HG03521 (cell line): ENCODE data around the gene USH2A.

Source experiments
- ATAC-seq: cut with Tn5 transposase; IDR thresholded peaks from one replicate; pipeline ENCODE4 v1.9.1; 2021; ENCODE audit warnings: mild to moderate bottlenecking, moderate library complexity; ENCODE audit not compliant: unreplicated experiment

The USH2A gene

DNA sequence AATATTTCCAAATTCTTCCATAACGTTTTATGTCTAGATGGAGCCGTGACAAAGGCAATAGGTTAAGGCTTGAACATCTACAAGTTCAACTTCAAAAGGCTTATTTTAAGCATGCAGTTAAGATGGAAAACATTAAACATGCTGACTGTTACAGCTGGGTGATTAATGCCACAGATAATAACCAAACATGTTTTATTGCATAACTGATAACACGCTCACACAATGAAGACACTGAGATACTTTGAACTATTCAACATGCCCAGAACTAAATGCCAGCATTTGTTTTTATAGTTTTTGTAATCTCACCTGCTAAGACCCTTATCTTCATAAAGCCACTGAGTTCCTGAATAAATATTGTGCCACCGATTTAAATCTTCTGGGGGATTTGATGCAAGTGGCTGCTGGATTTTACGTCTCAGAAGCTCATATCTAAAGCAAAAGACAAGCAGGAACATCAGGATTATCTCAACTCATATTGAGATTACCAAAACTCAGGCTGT lies 545.7 kb downstream of the USH2A start:
- no peak for ATAC-seq

DNA sequence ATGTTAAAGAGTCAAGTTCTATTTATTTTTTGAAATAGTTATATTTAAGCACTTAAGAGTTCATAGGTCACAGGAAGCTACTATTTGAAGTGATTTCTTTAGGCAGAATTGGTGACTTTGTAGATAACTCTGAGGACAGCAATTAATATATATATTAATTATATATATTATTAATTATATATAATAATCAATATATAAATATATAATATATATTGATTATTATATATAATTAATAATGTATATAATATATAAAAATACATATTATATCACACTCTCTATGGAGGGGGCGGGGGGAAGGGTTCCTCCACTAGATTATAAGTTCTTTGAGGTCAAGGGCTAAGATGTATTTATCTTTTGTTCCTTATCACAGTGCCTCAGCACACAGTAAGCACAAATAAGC lies 547.5 kb downstream of the USH2A start:
- no peak for ATAC-seq

DNA sequence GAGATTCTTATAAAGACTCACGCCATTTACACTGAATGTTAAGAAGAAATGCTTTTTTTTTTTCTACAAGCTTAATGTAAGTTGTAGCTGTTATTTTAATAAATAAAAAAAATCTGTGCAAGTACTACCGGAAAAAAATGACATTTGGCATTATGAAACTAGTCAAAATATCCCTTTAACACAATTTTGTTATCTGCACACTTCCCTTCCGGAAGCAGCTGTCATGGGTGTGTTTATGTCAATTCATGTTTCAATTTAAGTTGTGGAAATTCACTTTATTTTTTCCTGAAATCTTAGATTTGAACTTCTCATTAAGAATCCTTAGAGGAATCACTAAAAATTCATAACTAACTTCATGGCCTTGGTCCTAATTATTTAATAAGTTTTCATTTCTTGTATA lies 548.0 kb downstream of the USH2A start:
- no peak for ATAC-seq

DNA sequence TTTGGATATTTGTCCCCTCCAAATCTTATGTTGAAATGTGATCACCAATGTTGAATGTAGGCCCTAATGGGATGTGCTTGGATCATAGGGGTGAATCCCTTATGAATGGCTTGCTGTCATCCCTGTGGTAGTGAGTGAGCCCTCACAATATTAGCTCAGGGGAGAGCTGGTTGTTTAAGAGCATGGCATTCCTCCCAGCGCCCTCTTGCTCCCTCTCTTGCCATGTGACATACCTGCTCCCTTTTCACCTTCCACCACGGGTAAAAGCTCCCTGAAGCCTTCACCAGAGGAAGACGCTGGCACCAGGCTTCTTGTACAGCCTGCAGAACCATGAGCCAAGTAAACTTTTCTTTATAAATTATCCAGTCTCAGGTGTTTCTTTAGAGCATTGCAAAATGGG lies 550.6 kb downstream of the USH2A start:
- no peak for ATAC-seq

DNA sequence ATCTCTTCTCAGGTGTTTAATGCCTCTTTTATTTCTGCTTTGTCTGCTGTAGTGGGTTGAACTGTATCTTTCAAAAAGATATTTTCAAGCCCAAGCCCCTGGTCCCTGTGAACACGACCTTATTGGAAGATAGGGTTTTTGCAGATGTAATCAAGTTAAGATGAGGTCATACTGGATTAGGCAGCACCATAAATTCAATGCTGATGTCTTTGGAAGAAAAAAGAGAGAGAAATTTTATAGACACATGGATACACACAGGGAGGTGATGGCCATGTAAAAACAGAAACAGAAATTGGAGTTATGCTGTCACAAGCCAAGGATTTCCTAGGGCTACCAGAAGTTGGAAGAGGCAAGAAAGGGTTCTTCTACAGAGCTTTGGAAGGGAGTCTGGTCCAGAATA lies 554.7 kb downstream of the USH2A start:
- no peak for ATAC-seq

DNA sequence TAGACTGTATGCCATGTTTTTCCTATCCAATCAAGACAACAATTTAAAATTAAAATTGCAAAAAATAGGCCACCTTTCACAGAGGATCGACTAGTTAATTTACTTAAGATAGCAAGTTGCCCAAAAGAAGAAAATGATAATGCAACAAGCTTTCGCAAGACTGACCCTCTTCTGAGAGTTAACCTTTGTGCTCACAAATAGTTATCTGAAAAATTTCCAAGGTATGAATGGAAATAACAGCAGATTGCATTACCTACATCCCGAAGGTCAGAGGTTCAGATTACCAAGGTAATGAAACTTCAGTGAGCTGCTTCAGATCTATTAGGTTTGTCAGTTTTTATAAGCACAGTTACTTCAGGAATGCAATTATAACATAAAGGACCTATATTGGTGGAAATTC lies 558.2 kb downstream of the USH2A start:
- ATAC-seq, result no peak

DNA sequence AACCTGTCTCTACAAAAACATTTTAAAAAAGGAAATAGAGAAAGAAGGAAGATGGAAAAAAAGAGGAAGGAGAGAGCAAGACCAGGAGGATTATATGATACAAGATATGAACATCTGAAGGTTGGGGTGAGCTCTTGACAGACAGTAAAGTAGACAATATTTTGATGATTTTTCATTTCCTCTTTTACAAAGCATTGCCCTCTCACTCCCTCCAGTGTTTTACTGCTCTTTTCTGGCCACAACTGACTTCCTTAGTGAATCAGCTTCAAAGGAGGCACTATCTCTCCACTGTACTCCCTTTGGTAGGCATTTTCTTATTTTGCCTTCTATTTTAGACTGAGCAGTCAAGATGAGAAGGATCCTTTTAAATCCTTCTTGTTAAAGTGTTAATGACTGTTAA lies 559.5 kb downstream of the USH2A start:
- no peak for ATAC-seq

DNA sequence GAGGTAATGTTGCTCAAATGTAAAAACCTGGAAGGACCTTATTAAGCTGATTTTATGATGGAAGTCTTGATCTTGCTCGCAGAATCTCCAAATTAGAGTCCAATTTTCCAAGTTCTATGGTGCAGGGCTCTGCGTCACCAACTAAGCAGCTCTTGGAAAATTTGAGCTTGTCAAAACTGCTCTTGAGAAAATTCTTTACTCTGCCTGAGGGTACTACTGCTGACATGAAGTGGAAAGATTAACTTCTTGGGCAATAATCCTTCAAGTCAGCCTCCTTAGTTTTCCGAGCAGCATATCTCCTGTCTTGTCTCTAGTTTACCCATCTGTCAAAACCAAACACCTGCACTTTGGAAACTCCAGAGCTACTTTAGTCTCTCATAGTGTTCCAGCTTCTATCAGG lies 562.4 kb downstream of the USH2A start:
- no peak for ATAC-seq

DNA sequence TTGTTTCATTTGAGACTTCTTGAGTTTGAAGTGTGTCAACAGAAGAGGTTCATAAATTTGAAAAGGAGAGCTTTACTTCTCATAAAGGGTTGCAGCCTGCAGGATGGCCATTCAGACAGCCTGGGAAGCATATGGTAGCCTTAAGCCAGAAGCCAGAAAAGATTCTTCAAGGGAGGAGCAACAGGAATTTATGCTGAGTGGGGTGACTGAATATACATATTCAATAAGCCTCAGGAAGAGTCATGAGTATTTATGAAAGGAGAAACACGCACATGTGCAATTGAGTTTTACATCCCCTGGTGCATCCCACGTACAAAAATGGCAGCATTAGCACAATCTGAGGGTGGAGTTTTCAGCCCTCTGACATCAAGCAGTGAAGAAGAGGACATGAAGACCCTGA lies 565.9 kb downstream of the USH2A start:
- ATAC-seq, result no peak

DNA sequence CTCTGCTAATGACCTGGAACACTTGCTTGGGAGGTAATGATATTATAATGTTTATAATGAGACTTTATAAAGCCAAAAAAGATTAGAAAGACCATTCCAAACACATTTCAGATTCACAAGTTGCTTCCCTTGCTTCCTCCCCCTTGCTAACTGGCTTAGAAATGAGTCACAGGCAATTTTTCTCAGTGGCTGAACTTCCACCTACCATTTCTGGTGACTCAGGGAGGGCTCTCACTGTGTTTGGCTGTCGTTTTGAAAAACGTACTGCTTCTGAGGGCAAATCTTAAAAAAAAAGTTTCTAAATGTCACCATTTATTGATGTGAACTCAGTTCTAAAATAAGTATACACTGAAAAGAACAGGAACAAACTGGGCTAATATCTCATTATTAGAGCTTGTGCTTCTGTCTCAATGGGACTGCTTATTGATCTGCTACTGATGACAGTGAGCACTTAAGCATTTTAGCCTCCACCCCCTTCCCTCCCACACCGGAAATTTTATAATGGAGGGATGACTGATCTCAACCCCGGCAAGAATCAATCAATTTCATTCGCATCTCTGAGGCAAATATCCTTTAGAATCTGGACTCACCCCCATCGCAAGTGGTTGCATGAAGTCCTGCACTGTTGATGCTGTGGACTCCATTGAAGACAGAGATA lies 577.9 kb downstream of the USH2A start:
- no peak for ATAC-seq

DNA sequence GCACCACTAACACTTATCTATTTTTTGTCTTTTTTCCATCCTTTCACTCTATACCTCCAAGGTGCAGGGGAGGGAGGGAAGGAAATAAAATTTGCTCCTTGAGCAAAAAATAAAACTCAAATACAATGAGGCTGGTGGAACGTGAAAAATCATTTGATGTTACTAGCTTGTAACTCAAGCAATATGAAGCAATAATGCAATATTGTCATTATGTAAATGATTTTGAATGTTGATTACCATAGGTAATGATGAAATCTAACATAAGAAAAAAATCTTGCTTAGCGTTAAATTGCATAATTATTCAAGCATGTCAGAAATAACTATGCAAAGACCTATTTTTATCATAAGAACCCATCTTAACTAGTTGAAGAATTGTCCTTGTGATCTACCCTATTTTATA lies 578.5 kb downstream of the USH2A start:
- no peak for ATAC-seq

DNA sequence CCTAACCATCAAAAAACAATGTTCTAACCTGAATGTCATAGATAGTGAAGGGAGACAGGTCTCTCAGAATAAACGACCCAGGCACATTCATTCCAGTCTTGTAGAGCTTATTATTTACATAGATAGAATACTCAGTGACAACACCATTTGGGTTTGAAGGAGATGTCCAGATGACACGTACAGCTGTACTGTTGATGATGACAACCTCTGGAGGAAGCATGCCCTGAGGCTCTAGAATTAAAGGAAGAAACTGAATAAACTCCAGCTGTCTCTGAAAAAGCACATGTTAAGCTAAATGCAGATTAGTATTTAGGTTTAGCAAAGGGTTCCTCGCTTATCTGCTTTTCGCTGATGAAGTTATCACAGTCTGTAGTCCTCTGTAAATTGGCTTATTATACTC lies 579.0 kb downstream of the USH2A start:
- no peak for ATAC-seq

DNA sequence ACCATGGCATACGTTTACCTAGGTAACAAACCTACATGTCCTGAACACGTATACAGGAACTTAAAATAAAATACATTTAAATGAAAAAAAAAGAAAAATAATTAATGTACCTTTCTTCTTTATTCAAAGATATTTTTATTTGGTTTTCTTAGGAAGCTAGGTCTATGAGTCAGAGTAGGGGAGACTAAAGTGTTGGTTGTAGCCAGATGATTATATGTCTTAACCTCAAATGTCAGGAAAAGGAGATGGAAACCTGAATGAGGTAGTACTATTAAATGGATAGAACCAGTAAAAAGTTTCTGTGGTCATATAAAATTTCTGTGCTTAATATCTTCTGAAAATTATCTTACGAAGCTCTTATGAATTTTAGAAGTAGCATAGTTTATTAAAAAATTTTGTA lies 580.3 kb downstream of the USH2A start:
- no peak for ATAC-seq

DNA sequence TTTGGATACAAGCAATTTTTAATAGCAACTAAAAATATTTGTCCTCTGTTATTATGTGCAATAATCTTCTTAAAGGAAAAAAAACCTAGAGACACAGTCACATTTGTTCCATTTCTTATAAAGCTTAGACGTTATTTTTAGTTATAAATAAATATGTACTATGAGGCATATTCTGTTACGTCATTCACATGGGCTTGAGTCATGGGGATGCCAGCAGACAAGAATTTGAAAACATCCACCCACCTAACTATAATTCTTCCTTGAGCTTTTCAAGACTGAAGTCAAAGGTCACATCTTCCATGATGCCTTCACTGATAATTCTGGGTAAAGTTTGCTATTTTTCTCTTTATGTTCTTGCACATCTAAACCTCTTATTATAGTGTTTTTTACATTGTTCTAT lies 587.3 kb downstream of the USH2A start:
- ATAC-seq, result no peak

DNA sequence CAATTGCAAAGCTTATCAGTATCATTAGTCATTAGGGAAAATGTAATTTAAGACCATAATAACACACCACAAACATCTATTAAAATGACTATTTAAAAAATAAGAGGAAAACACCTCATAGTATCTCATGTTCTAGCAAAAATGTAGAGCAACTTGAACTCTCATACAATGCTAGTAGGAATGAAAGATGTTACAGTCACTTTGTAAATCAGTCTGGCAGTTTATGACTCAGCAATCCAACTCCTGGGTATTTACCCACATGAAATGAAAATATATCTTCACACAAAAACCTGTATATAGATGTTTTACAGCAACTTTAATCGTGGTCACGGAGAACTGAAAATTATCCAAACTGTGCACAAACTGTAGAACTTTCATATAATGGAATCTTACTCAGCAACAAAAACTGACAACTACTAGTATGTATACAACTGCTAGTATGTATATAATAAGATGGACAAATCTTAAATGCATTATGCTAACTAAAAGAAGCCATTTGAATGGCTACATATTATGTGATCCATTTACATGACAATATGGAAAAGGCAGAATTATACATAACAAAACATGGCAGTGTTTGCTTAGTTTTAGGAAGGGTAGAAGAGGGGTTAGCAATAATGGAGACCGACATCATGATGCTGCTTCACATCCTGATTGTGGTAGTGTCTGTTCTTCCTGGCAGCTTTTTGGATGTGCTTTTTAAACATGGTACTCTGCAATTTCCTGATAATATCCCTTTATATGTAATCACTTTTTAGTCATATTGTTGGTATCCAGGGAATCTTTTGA lies 589.1 kb downstream of the USH2A start:
- ATAC-seq, result no peak

DNA sequence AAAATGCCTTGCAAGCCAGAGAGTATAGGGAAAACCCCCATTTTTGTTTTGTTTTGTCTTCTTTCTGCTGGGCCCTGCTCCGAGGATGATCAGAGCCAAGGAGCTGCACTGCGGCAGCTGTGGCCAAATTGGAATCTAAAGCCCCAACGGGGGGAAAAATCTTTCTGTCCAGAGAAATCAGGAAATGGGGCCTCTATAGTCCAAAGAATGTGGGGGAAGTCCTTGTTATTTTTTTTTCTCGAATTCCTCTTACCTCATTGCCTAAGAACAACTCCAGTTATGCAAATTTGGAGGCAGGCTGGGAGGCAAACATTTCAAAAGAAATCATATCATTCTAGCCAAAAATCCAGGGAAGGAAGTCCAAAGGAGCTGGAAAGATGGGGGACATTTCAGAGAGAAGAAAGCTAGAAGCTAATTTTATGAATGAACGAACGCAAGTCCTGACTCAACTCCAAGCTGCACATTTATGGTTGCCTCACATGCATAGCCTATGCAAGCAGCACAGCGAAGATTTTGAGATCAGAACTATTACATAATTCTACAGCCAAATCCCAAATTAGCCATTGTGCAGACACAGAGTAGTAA lies 592.9 kb downstream of the USH2A start:
- no peak for ATAC-seq

DNA sequence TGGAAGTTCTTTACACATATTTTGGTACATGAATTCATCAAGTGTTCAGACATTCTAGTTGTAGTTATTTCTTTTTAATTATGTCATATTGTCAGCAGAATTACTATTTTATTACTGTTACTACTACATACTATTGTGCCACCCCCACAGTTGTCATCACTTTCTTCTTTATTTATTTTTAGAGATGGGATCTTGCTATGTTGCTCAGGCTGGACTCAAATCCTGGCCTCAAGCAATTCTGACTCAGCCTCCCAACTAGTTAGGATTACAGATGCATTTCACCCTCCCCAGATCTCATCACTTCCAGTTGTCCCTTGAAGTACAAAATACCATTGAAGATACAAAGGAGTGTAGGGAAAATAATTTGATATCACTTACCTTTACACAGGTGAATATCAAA lies 598.2 kb downstream of the USH2A start:
- ATAC-seq, result no peak

DNA sequence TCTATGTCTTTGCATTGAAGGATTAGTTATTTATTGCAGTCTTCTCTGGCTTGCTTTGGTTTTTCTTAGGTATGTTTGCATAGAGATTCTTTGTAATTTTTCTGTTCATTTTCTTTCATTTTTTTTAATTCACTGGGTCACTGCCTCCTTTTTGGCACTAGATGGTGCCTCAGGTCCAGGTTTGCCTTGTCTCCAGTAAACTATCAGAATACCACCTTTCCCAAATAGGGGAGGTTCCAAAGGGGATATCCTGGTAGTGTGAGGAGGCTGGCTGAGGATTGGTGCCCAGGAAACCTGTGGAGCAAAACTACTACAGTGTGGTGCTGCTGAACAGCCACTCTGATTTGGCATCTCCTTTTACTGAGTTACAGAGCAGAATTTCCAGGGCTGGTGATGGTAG lies 599.0 kb downstream of the USH2A start:
- no peak for ATAC-seq

DNA sequence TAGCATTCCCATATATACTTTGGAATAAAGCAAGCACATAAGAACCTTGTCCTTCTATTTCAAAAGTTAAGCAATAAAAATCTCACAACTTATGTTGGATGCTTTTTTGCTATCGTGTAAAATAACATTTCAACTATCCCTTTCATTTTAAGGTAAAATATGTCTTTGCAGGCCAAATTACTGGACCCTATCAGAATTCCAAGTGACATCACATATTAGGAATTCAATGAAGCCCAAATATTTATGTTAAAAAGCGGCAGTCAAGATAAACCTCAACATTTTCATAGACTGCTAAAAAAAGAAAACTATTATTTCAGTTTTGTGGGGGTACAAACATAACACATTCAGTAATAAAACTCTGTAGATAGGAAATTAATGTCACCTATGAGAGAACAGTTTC lies 604.1 kb downstream of the USH2A start:
- no peak for ATAC-seq

DNA sequence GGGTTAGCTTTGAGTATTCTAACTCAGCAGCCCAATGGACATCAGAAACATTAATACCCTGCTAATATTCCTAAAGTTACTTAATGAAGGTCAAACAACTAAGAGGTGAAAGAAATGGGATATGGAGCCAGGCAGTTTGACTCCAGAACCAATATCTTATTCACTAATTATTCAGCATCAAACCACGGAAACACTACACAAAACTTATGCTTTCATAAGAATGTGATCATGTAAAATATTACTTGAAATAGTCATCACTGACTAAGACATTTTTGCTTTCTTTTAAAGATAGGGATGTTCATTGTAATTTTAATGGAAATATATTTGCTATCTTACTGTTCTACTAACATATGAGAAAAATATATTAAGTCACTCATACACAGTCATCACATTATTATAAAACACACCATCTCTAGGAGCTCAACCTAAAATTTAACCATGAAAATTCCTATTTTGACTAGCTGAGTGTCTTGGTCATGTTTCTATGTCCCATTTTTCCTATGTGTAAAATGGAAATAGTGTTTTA lies 615.3 kb downstream of the USH2A start:
- no peak for ATAC-seq

DNA sequence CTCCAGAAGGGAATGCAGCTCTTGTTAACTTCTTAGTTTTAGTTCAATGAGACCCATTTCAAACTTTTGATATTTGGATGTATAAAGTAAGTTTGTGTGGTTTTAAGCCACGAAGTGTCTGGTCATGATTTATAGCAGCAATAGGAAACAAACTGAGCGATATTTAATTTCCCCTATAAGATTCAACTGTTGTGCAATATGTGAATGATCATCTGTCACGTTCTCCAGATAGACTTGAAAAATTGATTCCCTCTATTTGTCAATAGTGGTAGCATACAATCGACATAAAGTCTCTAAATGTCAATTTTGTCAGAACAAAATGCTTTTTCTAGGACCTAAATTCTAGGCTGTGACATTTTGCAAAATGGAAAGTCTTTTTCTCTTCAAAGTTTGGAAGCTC lies 616.0 kb downstream of the USH2A start:
- no peak for ATAC-seq

DNA sequence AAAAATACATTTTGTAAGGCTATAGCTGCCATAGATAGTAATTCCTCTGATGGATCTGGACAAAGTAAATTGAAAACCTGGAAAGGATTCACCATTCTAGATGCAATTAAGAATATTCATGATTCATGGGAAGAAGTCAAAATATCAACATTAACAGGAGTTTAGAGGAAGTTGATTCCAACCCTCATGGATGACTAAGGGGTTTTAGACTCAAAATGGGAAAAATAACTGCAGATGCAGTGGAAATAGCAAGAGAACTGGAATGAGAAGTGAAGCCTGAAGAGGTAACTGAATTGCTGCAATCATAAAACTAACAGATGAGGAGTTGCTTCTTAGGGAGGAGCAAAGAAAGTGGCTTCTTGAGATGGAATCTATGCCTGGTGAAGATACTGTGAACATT lies 625.4 kb downstream of the USH2A start:
- ATAC-seq, result no peak
